PC-3 (cell line): ENCODE measurements around the gene UBAC1. TPM values are rescaled to one million over a fixed set of nuclear protein-coding genes. Genes with fewer than 3 reads are reported as not detected.
"Not testable (repeated sequence)": the region's sequence is repeated elsewhere in the genome, so short reads cannot be mapped to it uniquely, and the experiment has no call there.

Source experiments
- ATAC-seq: fragments of 200-7000 bp; cut with Tn5 transposase; 2 replicates; pipeline ENCODE4 v1.9.1; 2020; ENCODE audit warnings: mild to moderate bottlenecking, moderate library complexity
- BruUV-seq: library from RNA; stranded (reverse); fragments of 400-500 nt; replicated peaks from 2 replicates; lab custom pipeline; 2021; lab: Mats Ljungman, UMichigan
- CTCF ChIA-PET: fragments of 300-600 bp; sonication (Branson Sonifier 250); formaldehyde crosslinking; loops from one replicate; lab custom pipeline; 2022; ENCODE audit warnings: antibody characterized with exemption; lab: Charles Lee
- POLR2A ChIA-PET: fragments of 300-600 bp; sonication (Branson Sonifier 250); formaldehyde crosslinking; loops from one replicate; lab custom pipeline; 2022; ENCODE audit warnings: antibody characterized with exemption; ENCODE audit not compliant: unreplicated experiment; lab: Charles Lee
- DNase-seq: peaks from one replicate; pipeline ENCODE4 v3.0.0-alpha.2; 2015
- H2AFZ ChIP-seq: fragments of 300-600 bp; sonication (generic); 2 replicates; pipeline ENCODE4 v1.6.0; 2016; ENCODE audit warnings: antibody characterized with exemption, low read length
- H3F3A ChIP-seq: fragments of 300-600 bp; sonication (generic); one replicate; pipeline ENCODE4 v1.6.0; 2017; ENCODE audit warnings: antibody characterized with exemption, low read length, control low read depth, mild to moderate bottlenecking; ENCODE audit not compliant: unreplicated experiment
- H3K27ac ChIP-seq: fragments of 300-600 bp; sonication (generic); 2 replicates; pipeline ENCODE4 v1.5.1; 2016; ENCODE audit warnings: mild to moderate bottlenecking, low read length
- H3K27me3 ChIP-seq: fragments of 300-600 bp; sonication (generic); 2 replicates; pipeline ENCODE4 v1.6.1; 2016; ENCODE audit warnings: low read length, mixed read lengths
- H3K36me3 ChIP-seq: fragments of 300-600 bp; sonication (generic); 2 replicates; pipeline ENCODE4 v1.6.1; 2016; ENCODE audit warnings: low read depth, mixed run types, low read length, mixed read lengths
- H3K4me1 ChIP-seq: fragments of 300-600 bp; sonication (generic); 2 replicates; pipeline ENCODE4 v1.5.1; 2016; ENCODE audit warnings: low read length; ENCODE audit not compliant: insufficient read depth
- H3K4me2 ChIP-seq: fragments of 300-600 bp; sonication (generic); 2 replicates; pipeline ENCODE4 v1.6.0; 2016; ENCODE audit warnings: low read length
- H3K4me3 ChIP-seq: fragments of 300-600 bp; sonication (generic); 2 replicates; pipeline ENCODE4 v1.5.1; 2016; ENCODE audit warnings: mild to moderate bottlenecking, low read length, mixed read lengths
- H3K79me2 ChIP-seq: fragments of 300-600 bp; sonication (generic); 2 replicates; pipeline ENCODE4 v1.6.1; 2017; ENCODE audit warnings: low read length, mixed read lengths
- H3K9ac ChIP-seq: fragments of 300-600 bp; sonication (generic); 2 replicates; pipeline ENCODE4 v1.6.0; 2016; ENCODE audit warnings: mild to moderate bottlenecking, low read length
- H3K9me2 ChIP-seq: fragments of 300-600 bp; sonication (generic); replicated peaks from 2 replicates; pipeline ENCODE4 v1.6.1; 2016; ENCODE audit warnings: mixed run types, low read length, mixed read lengths
- H3K9me3 ChIP-seq: fragments of 300-600 bp; sonication (generic); 2 replicates; pipeline ENCODE4 v1.6.1; 2016; ENCODE audit warnings: low read length, mixed read lengths
- H4K20me1 ChIP-seq: fragments of 300-600 bp; sonication (generic); 2 replicates; pipeline ENCODE4 v1.6.1; 2016; ENCODE audit warnings: low read length, mixed read lengths
- EZH2 ChIP-seq: fragments of 300-600 bp; sonication (generic); IDR thresholded peaks from one replicate; pipeline ENCODE4 v1.6.1; 2017; ENCODE audit warnings: antibody characterized with exemption, mild to moderate bottlenecking, low read length; ENCODE audit not compliant: unreplicated experiment
- EZH2phosphoT487 ChIP-seq: fragments of 300-600 bp; sonication (generic); IDR thresholded peaks from 2 replicates; pipeline ENCODE4 v1.6.1; 2018; ENCODE audit warnings: mild to moderate bottlenecking, antibody characterized with exemption, low read length, borderline replicate concordance
- intact Hi-C: fragments of 100-400 bp; cut with micrococcal nuclease; formaldehyde crosslinking; loops from 2 replicates; pipeline ENCODE4 v1.9.0; 2023
- total RNA-seq: library from RNA; depleted of rRNA; stranded (reverse); fragments of >200 nt; gene quantifications from 2 replicates; pipeline ENCODE4 v1.2.3, GENCODE V29; 2014
- TF ChIP-seq, protein P1 (sequence below): fragments of 300-600 bp; sonication (generic); conservative IDR thresholded peaks from 2 replicates; pipeline ENCODE4 v1.5.1; 2017; ENCODE audit warnings: antibody characterized with exemption, low read depth, mild to moderate bottlenecking, low read length

Gene UBAC1
- total RNA-seq, 1 experiment from 2014 or later: 77.3 TPM

- Histone ChIP-seq H3K36me3 (no peaks in the 10 kb centered on the region; the same call in 1 of the 2 replicates), H3K9me3 (no peaks in the 10 kb centered on the region), H2AFZ (no peak overlapping the region), H3K4me2 (no peak overlapping the region), H3K4me3 (no peak overlapping the region), H4K20me1 (no peaks in the 10 kb centered on the region), H3F3A (peaks cover 5% of the 10 kb centered on the region), H3K79me2 (0 out of 2 replicates have a peak, but pooled peaks cover 5% of the 10 kb centered on the region), H3K27me3 (no peaks in the 10 kb centered on the region), H3K27ac (no peak overlapping the region), H3K4me1 (peaks cover 11% of the 10 kb centered on the region), H3K9me2 (no peaks in the 10 kb centered on the region), H3K9ac (no peak overlapping the region)
- TF ChIP-seq EZH2phosphoT487 (no peak), EZH2 (no peak)
- TF ChIP-seq, protein P1, sequence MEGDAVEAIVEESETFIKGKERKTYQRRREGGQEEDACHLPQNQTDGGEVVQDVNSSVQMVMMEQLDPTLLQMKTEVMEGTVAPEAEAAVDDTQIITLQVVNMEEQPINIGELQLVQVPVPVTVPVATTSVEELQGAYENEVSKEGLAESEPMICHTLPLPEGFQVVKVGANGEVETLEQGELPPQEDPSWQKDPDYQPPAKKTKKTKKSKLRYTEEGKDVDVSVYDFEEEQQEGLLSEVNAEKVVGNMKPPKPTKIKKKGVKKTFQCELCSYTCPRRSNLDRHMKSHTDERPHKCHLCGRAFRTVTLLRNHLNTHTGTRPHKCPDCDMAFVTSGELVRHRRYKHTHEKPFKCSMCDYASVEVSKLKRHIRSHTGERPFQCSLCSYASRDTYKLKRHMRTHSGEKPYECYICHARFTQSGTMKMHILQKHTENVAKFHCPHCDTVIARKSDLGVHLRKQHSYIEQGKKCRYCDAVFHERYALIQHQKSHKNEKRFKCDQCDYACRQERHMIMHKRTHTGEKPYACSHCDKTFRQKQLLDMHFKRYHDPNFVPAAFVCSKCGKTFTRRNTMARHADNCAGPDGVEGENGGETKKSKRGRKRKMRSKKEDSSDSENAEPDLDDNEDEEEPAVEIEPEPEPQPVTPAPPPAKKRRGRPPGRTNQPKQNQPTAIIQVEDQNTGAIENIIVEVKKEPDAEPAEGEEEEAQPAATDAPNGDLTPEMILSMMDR: no peak
- ChIA-PET CTCF (no interaction called here), POLR2A (no interaction called here)
- DNase-seq (no peak), ATAC-seq (no peak)
- intact Hi-C loops: no loop called here
- BruUV-seq: no TSS peak
Measured at GRCh38 chr9:135948446-135948845, 12.7 kb downstream of the UBAC1 start.

GRCh38 chr9:135947582-135947981, 13.6 kb downstream of the UBAC1 start:
- 0 out of 2 replicates have a peak, but pooled peaks cover 5% of the 10 kb centered on the region for H3K79me2 ChIP-seq
- peaks cover 5% of the 10 kb centered on the region for H3F3A ChIP-seq
- H4K20me1 ChIP-seq: no peaks in the 10 kb centered on the region
- no peaks in the 10 kb centered on the region for H3K36me3 ChIP-seq
- no peaks in the 10 kb centered on the region for H3K9me2 ChIP-seq
- H3K27me3 ChIP-seq: no peaks in the 10 kb centered on the region
- H2AFZ ChIP-seq: no peak overlapping the region
- H3K4me3 ChIP-seq: no peak overlapping the region
- peaks cover 7% of the 10 kb centered on the region for H3K4me1 ChIP-seq
- H3K9me3 ChIP-seq: no peaks in the 10 kb centered on the region
- no TSS peak for BruUV-seq
- DNase-seq: no peak
- TF ChIP-seq EZH2phosphoT487 (no peak), EZH2 (no peak)
- TF ChIP-seq, protein P1: no peak
- intact Hi-C loops: no loop called here
- H3K27ac ChIP-seq: no peak overlapping the region
- H3K4me2 ChIP-seq: no peak overlapping the region
- POLR2A ChIA-PET: no interaction called here
- CTCF ChIA-PET: no interaction called here
- ATAC-seq: no peak
- H3K9ac ChIP-seq: no peak overlapping the region

GRCh38 chr9:135947105-135947504, 14.1 kb downstream of the UBAC1 start:
- CTCF ChIA-PET, DNase-seq, H2AFZ ChIP-seq, H3K79me2 ChIP-seq, H3K4me3 ChIP-seq, H3K27ac ChIP-seq, H4K20me1 ChIP-seq, H3K9me2 ChIP-seq, H3K4me2 ChIP-seq, H3K9ac ChIP-seq, H3K9me3 ChIP-seq, H3K36me3 ChIP-seq, intact Hi-C loops, H3K27me3 ChIP-seq, H3K4me1 ChIP-seq, H3F3A ChIP-seq, POLR2A ChIA-PET, ATAC-seq: not testable (repeated sequence)
- TSS peak; percentile 29 for BruUV-seq
